Adrenal gland (tissue), 12 donors: ENCODE results near the gene SLX4. TPM values are rescaled to one million over a fixed set of nuclear protein-coding genes. Genes with fewer than 3 reads are reported as not detected.

Source experiments
- DNase-seq, 7 donors: peaks; one replicate each; pipeline ENCODE4 v3.0.0-alpha.2; 2019 to 2020
- H3K27ac ChIP-seq, 5 donors: fragments of 200-600 bp; sonication (generic) in 4 of 5; 1 replicate in 3 of 5; 2 replicates in 2 of 5; pipeline versions ENCODE4 v1.5.1 to v1.8.0; 2016 to 2020; ENCODE audit warnings: mild to moderate bottlenecking in 1 of 5
- H3K27me3 ChIP-seq: fragments of 200-600 bp; 2 replicates; pipeline ENCODE4 v1.8.0; 2021
- H3K36me3 ChIP-seq, 2 donors: fragments of 200-600 bp; replicated peaks in 1 of 2; 1 replicate in 1 of 2; 2 replicates in 1 of 2; pipeline versions ENCODE4 v1.5.1 to v1.8.0; 2018 to 2022
- H3K4me1 ChIP-seq, 2 donors: fragments of 200-600 bp; replicated peaks in 1 of 2; 1 replicate in 1 of 2; 2 replicates in 1 of 2; pipeline versions ENCODE4 v1.5.1 to v1.8.0; 2018 to 2021
- H3K4me3 ChIP-seq, 4 donors: fragments of 200-600 bp; sonication (generic) in 3 of 4; one replicate each; pipeline ENCODE4 v1.5.1; 2016 to 2018
- H3K9me3 ChIP-seq, 3 donors: fragments of 200-600 bp; sonication (generic) in 1 of 3; replicated peaks in 1 of 3; 1 replicate in 2 of 3; 2 replicates in 1 of 3; pipeline versions ENCODE4 v1.5.1 to v1.8.0; 2016 to 2021
- CTCF ChIP-seq, 6 experiments: fragments of 450-650 bp in 4 of 6; fragments of 200-600 bp in 2 of 6; sonication (generic) in 1 of 6; IDR thresholded peaks; 1 replicate in 5 of 6; 2 replicates in 1 of 6; pipeline versions ENCODE4 v1.5.1 to v1.8.0; 2016 to 2021; ENCODE audit warnings: antibody characterized with exemption in 6 of 6, mild to moderate bottlenecking in 2 of 6, moderate library complexity in 1 of 6
- POLR2A ChIP-seq, 2 donors: fragments of 450-650 bp; IDR thresholded peaks; one replicate each; pipeline ENCODE4 v1.6.1; 2017; ENCODE audit warnings: antibody characterized with exemption in 2 of 2, mild to moderate bottlenecking in 2 of 2, moderate library complexity in 1 of 2
- WGBS, 4 donors: extraction: QIAGEN DNeasy Blood & Tissue Kit in 2 of 4; methylation state at CpG; one replicate each; pipeline versions ENCODE4 v1.1.5 to v1.1.7; 2013 to 2017; 5-methylcytosine and 5-hydroxymethylcytosine counted together
- intact Hi-C, 2 donors: fragments of 100-400 bp; cut with DNase I; formaldehyde crosslinking; loops; one replicate each; pipeline versions ENCODE4 v1.14.1 to v1.15.0; 2022 to 2023
- polyA plus RNA-seq, 3 donors: library from polyadenylated mRNA; stranded (reverse); fragments of 200-250 nt in 2 of 3; fragments of 350-450 nt in 1 of 3; fragmentation: Illumina TruSeq in 1 of 3; extraction: RNeasy Lipid Tissue Mini Kit (QIAGEN cat#74804) in 1 of 3; gene quantifications; one replicate each; pipeline ENCODE4 v1.2.3, GENCODE V29; 2013 to 2014
- total RNA-seq, 9 donors: library from RNA; depleted of rRNA in 4 of 9; stranded (reverse); fragments of >200 nt in 4 of 9; fragments of 120-200 nt in 1 of 9; fragmentation: NEBNext Ultra II Directional in 1 of 9; extraction: Animal tissue kit (Norgen Biotek cat#: 25700) in 1 of 9; gene quantifications; one replicate each; pipeline versions ENCODE4 v1.1.0 to v1.2.4, GENCODE V29; 2013 to 2023
- donor health status: healthy with polysubstance abuse.
- donor health status: Bipolar disorder and iron deficiency.
- donor health status: DM: yes; HTN: yes; CAD: no.
- donor health status: DM: no; HTN: no; CAD: no.
- donor health status: DM: no; HTN: no; CAD: no.
- donor health status: DM: yes; HTN: yes; CAD: no.

The SLX4 gene
- total and polyA plus RNA-seq, 12 donors, result 1.7 to 8.2 (median 4.2) TPM

GRCh38 chr16:3578610-3579551, 32.5 kb downstream of the SLX4 start:
- Histone ChIP-seq H3K9me3 (no peaks in the 10 kb centered on the region), H3K36me3 (no peaks in the 10 kb centered on the region), H3K27ac (no peak overlapping the region), H3K4me3 (no peak overlapping the region), H3K4me1 (no peaks in the 10 kb centered on the region), H3K27me3 (peaks cover 3% of the 10 kb centered on the region)
- intact Hi-C loops, result no loop called here
- TF ChIP-seq CTCF (IDR thresholded peaks at IDR 0.05) (no peak), POLR2A (IDR thresholded peaks at IDR 0.05) (no peak)
- DNase-seq, result no peak
- 54 to 61% (median 56%) methylated on average over 8 to 20 of the region's 20 CpGs for WGBS, 4 donors

GRCh38 chr16:3578121-3578520, 33.3 kb downstream of the SLX4 start:
- no peak overlapping the region for H3K4me3 ChIP-seq
- H3K36me3 ChIP-seq, result no peaks in the 10 kb centered on the region
- WGBS, 4 donors, result 71 to 84% (median 75%) methylated on average over 8 of the region's 8 CpGs
- peaks cover 3% of the 10 kb centered on the region for H3K27me3 ChIP-seq
- no peak for DNase-seq
- intact Hi-C loops, result no loop called here
- H3K4me1 ChIP-seq, result no peaks in the 10 kb centered on the region
- H3K27ac ChIP-seq, result no peak overlapping the region
- no peaks in the 10 kb centered on the region for H3K9me3 ChIP-seq
- TF ChIP-seq POLR2A (IDR thresholded peaks at IDR 0.05) (no peak), CTCF (IDR thresholded peaks at IDR 0.05) (no peak)

- intact Hi-C loops, result no loop called here
- no peaks in the 10 kb centered on the region for H3K9me3 ChIP-seq
- H3K4me3 ChIP-seq, result peak within 1 kb of the TSS in 1 of 4 donors; percentile 23
- peak within 1 kb of the TSS in 1 of 5 donors; percentile 29 for H3K27ac ChIP-seq
- 44 to 69% (median 57%) methylated on average over 15 to 18 of the region's 18 CpGs for WGBS, 4 donors
- H3K36me3 ChIP-seq, result no peaks in the 10 kb centered on the region
- H3K4me1 ChIP-seq, result no peaks in the 10 kb centered on the region
- DNase-seq, result no peak
- peaks cover 3% of the 10 kb centered on the region for H3K27me3 ChIP-seq
- TF ChIP-seq POLR2A (IDR thresholded peaks at IDR 0.05) (no peak), CTCF (IDR thresholded peaks at IDR 0.05) (no peak)
Observed at GRCh38 chr16:3577302-3577752, 34.1 kb downstream of the SLX4 start, which contains the start of gene NLRC3. TSS of gene NLRC3 (minus strand) at chr16:3577403. CDS start at chr16:3565036, 12,367 bp downstream.

GRCh38 chr16:3576211-3576610, 35.2 kb downstream of the SLX4 start:
- Histone ChIP-seq H3K27ac (no peak overlapping the region), H3K4me1 (no peaks in the 10 kb centered on the region), H3K9me3 (no peaks in the 10 kb centered on the region), H3K4me3 (no peak overlapping the region), H3K36me3 (no peaks in the 10 kb centered on the region), H3K27me3 (peaks cover 3% of the 10 kb centered on the region)
- TF ChIP-seq CTCF (IDR thresholded peaks at IDR 0.05), result no peak
- TF ChIP-seq POLR2A (IDR thresholded peaks at IDR 0.05), result no peak
- intact Hi-C loops, result no loop called here
- no peak for DNase-seq
- 78 to 100% (median 84%) methylated on average over 1 to 11 of the region's 11 CpGs for WGBS, 4 donors
